Common myeloid progenitor, CD34-positive (primary cell): ENCODE data around the gene AIF1L.

ENCODE experiments used
- CTCF ChIA-PET: fragments of 350-600 bp; sonication (Branson Sonifier 250); formaldehyde crosslinking; loops from one replicate; lab custom pipeline; 2021; ENCODE audit warnings: antibody characterized with exemption; lab: Charles Lee
- POLR2A ChIA-PET: fragments of 350-600 bp; sonication (Branson Sonifier 250); formaldehyde crosslinking; loops from one replicate; lab custom pipeline; 2021; ENCODE audit warnings: antibody characterized with exemption; lab: Charles Lee
- DNase-seq, 3 donors: peaks; one replicate each; pipeline versions ENCODE4 v3.0.0 to v3.0.0-alpha.2; 2013
- H3K27ac ChIP-seq, 2 experiments: 1 replicate in 1 of 2; 2 replicates in 1 of 2; pipeline ENCODE4 v1.7.0; 2013; ENCODE audit warnings: inconsistent platforms in 2 of 2, low read length in 2 of 2, mild to moderate bottlenecking in 2 of 2, low read depth in 1 of 2, moderate library complexity in 1 of 2; ENCODE audit not compliant: severe bottlenecking in 2 of 2, insufficient read depth in 1 of 2, poor library complexity in 1 of 2
- H3K27me3 ChIP-seq, 5 experiments: replicated peaks in 2 of 5; 1 replicate in 3 of 5; 2 replicates in 2 of 5; pipeline versions ENCODE4 v1.6.1 to v1.7.0; 2013; ENCODE audit warnings: low read length in 4 of 5, mild to moderate bottlenecking in 2 of 5, moderate library complexity in 2 of 5, inconsistent platforms in 1 of 5; ENCODE audit not compliant: insufficient read depth in 5 of 5, control insufficient read depth in 4 of 5
- H3K36me3 ChIP-seq, 4 experiments: 1 replicate in 2 of 4; 2 replicates in 2 of 4; pipeline versions ENCODE4 v1.6.1 to v1.7.0; 2013; ENCODE audit warnings: low read length in 3 of 4, control low read depth in 1 of 4, mild to moderate bottlenecking in 1 of 4; ENCODE audit not compliant: control insufficient read depth in 4 of 4, insufficient read depth in 4 of 4
- H3K4me1 ChIP-seq, 4 experiments: 1 replicate in 3 of 4; 2 replicates in 1 of 4; pipeline versions ENCODE4 v1.6.1 to v1.7.1; 2013; ENCODE audit warnings: low read length in 3 of 4, mild to moderate bottlenecking in 3 of 4, control low read depth in 1 of 4, inconsistent platforms in 1 of 4, moderate library complexity in 1 of 4; ENCODE audit not compliant: control insufficient read depth in 4 of 4, insufficient read depth in 4 of 4; ENCODE audit errors: control extremely low read depth in 1 of 4
- H3K4me3 ChIP-seq, 7 experiments: 1 replicate in 4 of 7; 2 replicates in 3 of 7; pipeline versions ENCODE4 v1.5.1 to v1.7.0; 2013; ENCODE audit warnings: mild to moderate bottlenecking in 7 of 7, low read length in 6 of 7, moderate library complexity in 6 of 7, inconsistent platforms in 2 of 7, low read depth in 2 of 7, control low read depth in 1 of 7; ENCODE audit not compliant: insufficient read depth in 4 of 7, control insufficient read depth in 1 of 7; ENCODE audit errors: extremely low read depth in 1 of 7
- H3K9me3 ChIP-seq, 5 experiments: 1 replicate in 4 of 5; 2 replicates in 1 of 5; pipeline versions ENCODE4 v1.6.1 to v1.7.1; 2013; ENCODE audit warnings: low read length in 4 of 5, mild to moderate bottlenecking in 2 of 5, inconsistent platforms in 1 of 5, low read depth in 1 of 5, moderate library complexity in 1 of 5; ENCODE audit not compliant: control insufficient read depth in 4 of 5, insufficient read depth in 2 of 5; ENCODE audit errors: control extremely low read depth in 1 of 5
- WGBS: methylation state at CpG from one replicate; pipeline ENCODE4 v1.1.5; 2013; ENCODE audit not compliant: insufficient coverage; 5-methylcytosine and 5-hydroxymethylcytosine counted together

AIF1L gene

DNA sequence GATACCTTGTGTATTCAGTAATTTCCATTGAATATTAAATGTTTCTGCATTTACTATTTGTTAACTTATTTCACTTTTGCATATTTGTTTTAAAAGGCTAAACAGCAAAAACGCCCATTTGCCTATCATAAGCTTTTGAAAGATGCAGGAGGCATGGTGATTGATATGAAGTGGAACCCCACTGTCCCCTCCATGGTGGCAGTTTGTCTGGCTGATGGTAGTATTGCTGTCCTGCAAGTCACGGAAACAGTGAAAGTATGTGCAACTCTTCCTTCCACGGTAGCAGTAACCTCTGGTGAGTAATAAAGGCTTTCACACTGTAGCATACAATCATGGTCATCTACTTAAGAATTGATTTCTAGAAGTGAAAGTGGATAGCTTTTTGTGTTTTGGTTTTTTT, 32.9 kb downstream of the AIF1L start:
- ChIA-PET POLR2A (no interaction called here), CTCF (interaction anchor here (0.8 kb wide), 1 partner anchor 70 kb away, joined by 3 read pairs; no protein-coding TSS in a partner anchor)
- H3K9me3 ChIP-seq: no peaks in the 10 kb centered on the region
- no peak overlapping the region for H3K4me3 ChIP-seq
- H3K27ac ChIP-seq: no peak overlapping the region
- peaks cover 6 to 20% (median 15%) of the 10 kb centered on the region in 4 experiments for H3K4me1 ChIP-seq
- no peaks in the 10 kb centered on the region for H3K27me3 ChIP-seq
- H3K36me3 ChIP-seq: peaks cover 30 to 66% (median 51%) of the 10 kb centered on the region in 4 experiments
- WGBS: 80% methylated on average over 1 of the region's 3 CpGs
- DNase-seq: no peak

DNA sequence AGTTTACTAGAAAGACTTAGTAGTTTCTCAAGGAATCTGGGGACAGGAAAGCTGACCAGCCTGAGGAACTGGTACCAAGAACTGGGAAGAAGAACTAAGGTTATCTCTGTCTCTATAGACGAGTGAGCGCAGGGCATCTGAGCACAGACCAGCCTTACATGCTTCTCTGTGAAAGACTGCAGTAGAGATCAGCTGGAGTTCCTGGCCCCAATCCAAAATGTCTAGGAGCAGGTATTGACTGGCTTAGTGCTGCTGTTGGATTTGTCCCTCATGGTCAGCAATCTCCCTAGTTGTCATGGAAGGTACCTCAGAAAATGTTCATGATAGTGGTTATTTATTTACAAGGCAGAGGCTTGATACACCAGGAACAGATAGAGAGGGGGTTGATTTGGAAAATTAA, 42.3 kb downstream of the AIF1L start:
- peaks cover 46 to 89% (median 68%) of the 10 kb centered on the region in 4 experiments for H3K36me3 ChIP-seq
- no peaks in the 10 kb centered on the region for H3K9me3 ChIP-seq
- ChIA-PET POLR2A (interaction anchor here (0.6 to 1.1 kb wide), 3 partner anchors 11 to 988 kb away, joined by 3 to 4 read pairs (median 3); no protein-coding TSS in a partner anchor), CTCF (no interaction called here)
- WGBS: 95% methylated on average over 2 of the region's 2 CpGs
- no peak overlapping the region for H3K27ac ChIP-seq
- H3K4me1 ChIP-seq: peaks cover 0 to 1% (median 0%) of the 10 kb centered on the region in 4 experiments
- H3K27me3 ChIP-seq: no peaks in the 10 kb centered on the region
- DNase-seq: no peak
- no peak overlapping the region for H3K4me3 ChIP-seq

DNA sequence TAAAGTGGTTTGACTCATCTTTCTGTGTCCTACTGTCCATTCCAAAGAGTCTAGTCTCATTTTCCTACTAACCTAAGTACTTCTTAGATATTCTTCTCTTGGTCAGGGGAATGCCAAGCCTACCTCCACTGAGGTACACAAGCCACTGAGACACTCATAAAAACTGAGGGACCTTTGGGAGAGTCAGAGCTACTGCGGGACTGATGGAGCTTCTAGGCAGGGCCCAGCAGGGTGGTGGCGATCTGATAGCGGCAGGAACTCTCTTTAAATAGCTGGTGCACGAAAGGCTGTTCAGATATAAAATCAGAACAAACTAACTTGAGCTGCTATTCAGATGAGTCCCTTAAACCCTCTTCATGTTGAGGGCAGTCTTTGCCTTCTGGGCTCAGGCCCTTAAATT, 43.8 kb downstream of the AIF1L start:
- no peak overlapping the region for H3K4me3 ChIP-seq
- H3K27ac ChIP-seq: no peak overlapping the region
- POLR2A ChIA-PET: no interaction called here
- peaks cover 33 to 89% (median 63%) of the 10 kb centered on the region in 4 experiments for H3K36me3 ChIP-seq
- WGBS: 94% methylated on average over 4 of the region's 4 CpGs
- H3K9me3 ChIP-seq: no peaks in the 10 kb centered on the region
- H3K4me1 ChIP-seq: peaks cover 0 to 12% (median 0%) of the 10 kb centered on the region in 4 experiments
- no peaks in the 10 kb centered on the region for H3K27me3 ChIP-seq
- CTCF ChIA-PET: no interaction called here
- DNase-seq: no peak

DNA sequence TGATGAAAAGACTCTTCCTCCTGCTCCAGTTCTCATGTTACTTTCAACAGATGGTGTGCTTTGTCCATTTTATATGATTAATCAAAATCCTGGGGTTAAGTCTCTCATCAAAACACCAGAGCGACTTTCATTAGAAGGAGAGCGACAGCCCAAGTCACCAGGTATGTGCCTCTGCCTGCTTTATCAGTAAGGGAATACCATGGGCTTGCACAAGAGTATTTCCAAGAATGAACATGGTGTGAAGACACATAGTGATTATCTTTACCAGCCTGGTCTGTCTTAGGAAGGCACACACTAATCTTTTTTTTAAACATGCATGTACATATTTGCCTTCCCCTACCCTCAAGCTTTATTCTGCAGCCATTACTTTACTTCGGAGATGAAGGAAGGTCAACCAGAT, 44.2 kb downstream of the AIF1L start:
- ChIA-PET CTCF (no interaction called here), POLR2A (no interaction called here)
- Histone ChIP-seq H3K27ac (no peak overlapping the region), H3K4me1 (peaks cover 0 to 12% (median 0%) of the 10 kb centered on the region in 4 experiments), H3K27me3 (no peaks in the 10 kb centered on the region), H3K36me3 (peaks cover 35 to 89% (median 64%) of the 10 kb centered on the region in 4 experiments), H3K9me3 (no peaks in the 10 kb centered on the region), H3K4me3 (no peak overlapping the region)
- DNase-seq: no peak
- WGBS: 100% methylated on average over 1 of the region's 3 CpGs

DNA sequence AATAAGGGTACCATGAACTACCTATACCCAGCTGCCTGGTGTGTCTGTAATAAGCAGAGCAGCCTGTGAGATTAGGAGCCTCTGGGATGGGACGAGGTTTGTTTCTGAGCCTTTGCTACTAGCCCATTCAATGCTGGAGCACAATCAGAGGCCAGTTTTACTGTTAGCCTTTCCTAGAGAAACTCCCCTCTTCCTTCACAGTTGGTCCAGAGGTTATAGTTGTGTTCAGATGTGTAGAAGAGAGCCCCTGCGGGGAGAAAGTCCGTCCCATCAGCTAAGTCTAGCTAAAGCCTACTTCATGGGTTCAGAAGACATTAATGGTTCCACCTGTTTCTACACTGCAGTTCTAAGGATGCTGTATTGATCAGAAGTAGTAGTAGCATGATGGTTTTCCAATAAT, 45.8 kb downstream of the AIF1L start:
- Histone ChIP-seq H3K4me1 (peaks cover 0 to 12% (median 0%) of the 10 kb centered on the region in 4 experiments), H3K27ac (no peak overlapping the region), H3K4me3 (no peak overlapping the region), H3K27me3 (no peaks in the 10 kb centered on the region), H3K36me3 (peaks cover 39 to 90% (median 62%) of the 10 kb centered on the region in 4 experiments), H3K9me3 (no peaks in the 10 kb centered on the region)
- POLR2A ChIA-PET: no interaction called here
- WGBS: 94% methylated on average over 2 of the region's 3 CpGs
- CTCF ChIA-PET: interaction anchor here (1.0 kb wide), 2 partner anchors 16 to 39 kb away, joined by 3 read pairs; no protein-coding TSS in a partner anchor
- DNase-seq: no peak

DNA sequence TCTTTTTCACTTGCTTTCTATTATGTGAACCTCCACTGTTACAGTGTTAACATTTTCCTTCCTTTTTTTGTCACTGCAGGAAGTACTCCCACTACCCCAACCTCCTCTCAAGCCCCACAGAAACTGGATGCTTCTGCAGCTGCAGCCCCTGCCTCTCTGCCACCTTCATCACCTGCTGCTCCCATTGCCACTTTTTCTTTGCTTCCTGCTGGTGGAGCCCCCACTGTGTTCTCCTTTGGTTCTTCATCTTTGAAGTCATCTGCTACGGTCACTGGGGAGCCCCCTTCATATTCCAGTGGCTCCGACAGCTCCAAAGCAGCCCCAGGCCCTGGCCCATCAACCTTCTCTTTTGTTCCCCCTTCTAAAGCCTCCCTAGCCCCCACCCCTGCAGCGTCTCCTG, 47.9 kb downstream of the AIF1L start:
- Histone ChIP-seq H3K27me3 (no peaks in the 10 kb centered on the region), H3K4me1 (peaks cover 0 to 12% (median 2%) of the 10 kb centered on the region in 4 experiments), H3K4me3 (no peak overlapping the region), H3K36me3 (peaks cover 42 to 88% (median 62%) of the 10 kb centered on the region in 4 experiments), H3K9me3 (no peaks in the 10 kb centered on the region), H3K27ac (peak overlapping the region in 1 of 2 experiments; percentile 36)
- no peak for DNase-seq
- CTCF ChIA-PET: interaction anchor here (0.8 kb wide), 1 partner anchor 9 kb away, joined by 3 read pairs; no protein-coding TSS in a partner anchor
- WGBS: 86% methylated on average over 2 of the region's 3 CpGs
- POLR2A ChIA-PET: no interaction called here

DNA sequence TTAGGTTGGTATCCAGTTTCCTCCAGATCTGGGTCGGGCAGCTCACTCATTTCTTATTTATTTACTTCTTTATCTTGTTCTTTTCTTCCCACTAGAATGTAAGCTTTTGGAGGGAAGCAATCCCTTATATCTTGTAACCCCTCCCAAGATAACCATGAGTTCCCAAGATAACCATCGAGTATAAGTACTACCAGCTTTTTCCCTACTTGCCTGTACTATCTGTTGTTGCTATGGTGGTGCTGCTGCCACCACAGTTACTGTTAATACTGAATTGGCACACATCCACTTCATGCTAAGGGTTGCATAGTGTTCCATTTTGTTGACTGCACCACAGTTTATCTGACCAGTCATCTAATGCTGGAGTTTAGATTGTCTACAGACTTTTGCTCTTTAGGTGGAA, 48.9 kb downstream of the AIF1L start:
- CTCF ChIA-PET: interaction anchor here (1.1 kb wide), 1 partner anchor 11 kb away, joined by 3 read pairs; no protein-coding TSS in a partner anchor
- Histone ChIP-seq H3K9me3 (no peaks in the 10 kb centered on the region), H3K4me1 (peaks cover 0 to 13% (median 11%) of the 10 kb centered on the region in 4 experiments), H3K4me3 (no peak overlapping the region), H3K36me3 (peaks cover 36 to 87% (median 59%) of the 10 kb centered on the region in 4 experiments), H3K27ac (no peak overlapping the region), H3K27me3 (no peaks in the 10 kb centered on the region)
- POLR2A ChIA-PET: no interaction called here
- 89% methylated on average over 1 of the region's 2 CpGs for WGBS
- DNase-seq: no peak
